Kidney epithelial cell (primary cell): Measurements from ENCODE around the gene RERE. TPM values are rescaled to one million over a fixed set of nuclear protein-coding genes. Genes with fewer than 3 reads are reported as not detected.

Experiments
- DNase-seq: peaks from one replicate; pipeline ENCODE4 v3.0.0-alpha.2; 2010; ENCODE audit warnings: low read depth
- H3K27me3 ChIP-seq: 2 replicates; pipeline ENCODE4 v1.6.0; 2011; ENCODE audit warnings: low read length; ENCODE audit not compliant: control insufficient read depth, insufficient read depth
- H3K36me3 ChIP-seq: 2 replicates; pipeline ENCODE4 v1.5.1; 2011; ENCODE audit warnings: low read length; ENCODE audit not compliant: control insufficient read depth, insufficient read depth
- H3K4me3 ChIP-seq: 2 replicates; pipeline ENCODE4 v1.5.1; 2011; ENCODE audit warnings: low read depth, mild to moderate bottlenecking, control low read depth, low read length
- CTCF ChIP-seq: IDR thresholded peaks from 2 replicates; pipeline ENCODE4 v1.5.1; 2011; ENCODE audit warnings: mild to moderate bottlenecking, moderate library complexity, low read length, control low read depth, inconsistent platforms; ENCODE audit not compliant: insufficient read depth, poor library complexity, severe bottlenecking
- total RNA-seq: library from RNA; depleted of rRNA; stranded (reverse); fragments of >200 nt; gene quantifications from 2 replicates; pipeline ENCODE4 v1.2.3, GENCODE V29; 2015

RERE gene
- total RNA-seq, 1 donor from 2014 or later = 47.5 TPM

GRCh38 chr1:8691662-8692061 lies 125.8 kb downstream of the RERE start:
- TF ChIP-seq CTCF = no peak
- Histone ChIP-seq H3K4me3 (no peak overlapping the region), H3K27me3 (no peaks in the 10 kb centered on the region)

GRCh38 chr1:8690253-8690525 lies 127.3 kb downstream of the RERE start:
- H3K36me3 ChIP-seq = peaks cover 1% of the 10 kb centered on the region
- no peak for TF ChIP-seq CTCF
- DNase-seq = no peak
- no peak overlapping the region for H3K4me3 ChIP-seq
- H3K27me3 ChIP-seq = no peaks in the 10 kb centered on the region

More at GRCh38 chr1:8691662-8692061, 125.8 kb downstream of the RERE start:
- no peak for DNase-seq
- peaks cover 1% of the 10 kb centered on the region for H3K36me3 ChIP-seq

GRCh38 chr1:8689431-8690252 lies 127.8 kb downstream of the RERE start:
- no peak for TF ChIP-seq CTCF
- H3K36me3 ChIP-seq = peaks cover 1% of the 10 kb centered on the region
- no peak for DNase-seq
- no peak overlapping the region for H3K4me3 ChIP-seq
- H3K27me3 ChIP-seq = no peaks in the 10 kb centered on the region

- no peak for TF ChIP-seq CTCF
- DNase-seq = no peak
- H3K36me3 ChIP-seq = peaks cover 1% of the 10 kb centered on the region
- H3K4me3 ChIP-seq = no peak overlapping the region
- H3K27me3 ChIP-seq = no peaks in the 10 kb centered on the region
Observed at GRCh38 chr1:8687538-8687937, 129.9 kb downstream of the RERE start.

- Histone ChIP-seq H3K4me3 (no peak overlapping the region), H3K27me3 (no peaks in the 10 kb centered on the region), H3K36me3 (peaks cover 1% of the 10 kb centered on the region)
- DNase-seq = no peak
- no peak for TF ChIP-seq CTCF
Observed at GRCh38 chr1:8687039-8687438, 130.4 kb downstream of the RERE start.

- no peak overlapping the region for H3K4me3 ChIP-seq
- TF ChIP-seq CTCF = no peak
Observed at GRCh38 chr1:8685463-8685862, 132.0 kb downstream of the RERE start.

More at GRCh38 chr1:8685463-8685862, 132.0 kb downstream of the RERE start:
- no peak for DNase-seq
- Histone ChIP-seq H3K27me3 (no peaks in the 10 kb centered on the region), H3K36me3 (peaks cover 1% of the 10 kb centered on the region)
